H4 (cell line): ENCODE results near the gene GXYLT2. TPM values are rescaled to one million over a fixed set of nuclear protein-coding genes. Genes with fewer than 3 reads are reported as not detected.
"Not testable (repeated sequence)": the region's sequence is repeated elsewhere in the genome, so short reads cannot be mapped to it uniquely, and the experiment has no call there.

ENCODE experiments used
- DNase-seq: peaks from one replicate; pipeline ENCODE4 v3.0.0-alpha.2; 2015; ENCODE audit warnings: low spot score
- total RNA-seq: library from RNA; depleted of rRNA; stranded (reverse); fragments of >200 nt; shearing (Covaris generic); gene quantifications from 2 replicates; pipeline ENCODE4 v1.2.3, GENCODE V29; 2014

GXYLT2 gene
- total RNA-seq, 1 experiment from 2014 or later = 16.9 TPM

DNA sequence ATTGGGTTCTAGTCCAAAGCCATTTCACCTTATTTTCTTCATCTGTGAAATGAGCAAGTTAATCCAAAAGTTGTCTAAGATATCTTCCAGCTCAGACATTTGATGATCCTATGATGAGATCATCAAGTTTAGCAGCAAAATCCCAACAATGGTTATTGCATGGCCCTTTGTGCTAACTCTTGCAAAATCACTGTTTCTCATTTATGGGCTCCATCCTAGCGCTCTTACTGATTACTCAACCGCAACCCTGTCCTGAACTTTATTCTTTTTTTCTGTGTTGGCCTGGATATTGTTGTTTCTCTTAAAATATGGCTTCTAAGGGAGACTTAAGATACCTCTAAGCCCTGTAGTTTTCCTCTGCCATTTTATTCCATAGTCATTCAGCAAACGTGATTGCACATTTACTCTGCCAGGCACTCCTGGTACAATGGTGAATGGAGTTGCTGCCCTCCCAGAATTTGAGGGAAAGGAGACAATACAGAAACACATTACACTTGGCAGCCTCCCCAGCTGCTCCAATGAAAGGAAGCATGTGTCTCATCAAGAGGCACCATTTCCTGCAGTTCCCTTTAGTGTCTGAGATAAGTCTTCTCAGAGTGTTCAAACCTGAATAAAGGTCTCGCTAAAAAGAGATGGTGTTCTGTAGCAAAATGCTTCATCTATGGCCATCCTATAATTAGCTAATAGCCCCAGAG lies 4.4 kb downstream of the GXYLT2 start:
- DNase-seq = peak; percentile 30

DNA sequence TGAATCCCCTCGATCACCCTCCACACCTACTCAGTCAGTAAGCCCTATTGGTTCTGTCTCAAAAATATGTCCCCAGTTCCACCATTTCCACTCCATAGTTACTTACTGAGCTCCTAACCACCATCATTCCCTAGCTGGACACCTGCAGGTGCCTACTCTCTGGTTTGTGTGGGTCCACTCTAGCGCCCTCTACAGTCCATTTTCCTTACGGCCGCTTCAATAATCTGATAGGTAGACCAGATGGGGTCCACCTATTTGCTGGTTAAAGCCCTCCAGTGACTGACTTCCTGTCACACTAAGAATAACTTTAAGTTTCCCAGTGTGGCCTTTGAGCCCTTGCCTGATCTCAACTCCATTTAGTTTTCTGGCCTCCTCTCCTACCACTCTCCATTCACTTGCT lies 5.0 kb downstream of the GXYLT2 start:
- no peak for DNase-seq

GRCh38 chr3:72894976-72895552 lies 7.2 kb downstream of the GXYLT2 start:
- DNase-seq = no peak

DNA sequence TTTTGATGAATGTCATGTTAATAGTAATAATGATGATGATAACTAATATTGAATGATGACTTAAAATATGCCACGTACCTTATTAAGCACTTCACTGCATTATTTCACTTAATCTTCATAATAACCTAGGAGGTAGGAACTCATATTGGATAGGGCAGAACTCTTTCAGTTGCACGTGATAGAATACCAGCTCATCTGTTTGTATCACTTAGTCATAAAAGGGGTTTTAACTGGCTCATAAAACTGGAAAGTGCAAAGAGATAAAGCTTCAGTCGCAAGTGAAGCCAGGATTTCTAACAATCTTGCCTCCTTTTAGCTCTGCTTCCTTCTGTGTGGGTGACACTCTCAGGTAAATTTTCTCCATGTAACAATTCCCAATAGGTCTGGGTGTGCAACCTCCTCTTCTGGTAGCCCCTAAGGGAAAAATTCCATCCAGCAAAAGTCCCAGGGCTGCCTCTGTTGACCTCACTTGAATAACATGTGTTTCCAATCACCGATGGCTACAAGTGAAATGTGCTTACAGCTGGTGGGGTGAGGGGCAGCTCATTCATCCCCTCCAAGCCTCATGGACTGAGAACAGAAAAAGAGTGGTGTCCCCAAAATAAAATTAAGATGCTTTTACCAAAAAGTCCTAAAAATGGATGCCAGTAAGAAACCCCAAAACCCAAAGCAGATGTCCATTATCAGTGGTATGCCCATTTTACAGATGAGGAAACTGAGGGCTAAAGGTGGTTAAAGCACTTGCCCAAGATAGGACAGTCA lies 9.3 kb downstream of the GXYLT2 start:
- DNase-seq = no peak

GRCh38 chr3:72897758-72898007 lies 9.8 kb downstream of the GXYLT2 start:
- DNase-seq = no peak

- no peak for DNase-seq
These were observed 11.5 kb downstream of the GXYLT2 start for GRCh38 chr3:72899349-72899765.

GRCh38 chr3:72900048-72900447 lies 12.2 kb downstream of the GXYLT2 start:
- DNase-seq = no peak

- DNase-seq = no peak
These were observed 14.0 kb downstream of the GXYLT2 start for GRCh38 chr3:72901840-72902239.

- DNase-seq = peak; percentile 39
These were observed 15.2 kb downstream of the GXYLT2 start for GRCh38 chr3:72903004-72903403.

GRCh38 chr3:72904163-72904562 lies 16.3 kb downstream of the GXYLT2 start:
- DNase-seq = no peak

GRCh38 chr3:72906154-72906553 lies 18.3 kb downstream of the GXYLT2 start:
- DNase-seq = no peak

GRCh38 chr3:72907131-72907711 lies 19.4 kb downstream of the GXYLT2 start:
- no peak for DNase-seq

GRCh38 chr3:72907731-72908620 lies 20.1 kb downstream of the GXYLT2 start:
- peak; percentile 34 for DNase-seq

GRCh38 chr3:72909591-72909990 lies 21.7 kb downstream of the GXYLT2 start:
- DNase-seq = no peak

DNA sequence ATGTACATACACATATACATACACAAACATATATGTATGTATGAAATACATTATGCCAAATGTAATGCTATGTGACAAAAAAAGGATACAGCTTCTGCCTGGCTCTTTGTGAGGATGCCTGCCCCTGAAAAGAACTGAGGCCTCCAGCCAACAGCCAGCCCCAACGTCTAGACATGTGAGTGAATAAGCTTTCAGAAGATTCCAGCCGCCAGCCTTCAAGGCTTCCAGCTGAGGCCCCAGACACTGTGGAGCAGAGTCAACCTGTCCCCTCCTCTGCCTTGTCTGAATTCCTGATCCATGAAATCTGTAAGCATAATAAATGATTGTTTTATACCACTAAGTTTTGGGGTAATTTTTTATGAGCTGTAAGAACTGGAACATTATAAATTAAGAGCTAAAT lies 24.7 kb downstream of the GXYLT2 start:
- no peak for DNase-seq

DNA sequence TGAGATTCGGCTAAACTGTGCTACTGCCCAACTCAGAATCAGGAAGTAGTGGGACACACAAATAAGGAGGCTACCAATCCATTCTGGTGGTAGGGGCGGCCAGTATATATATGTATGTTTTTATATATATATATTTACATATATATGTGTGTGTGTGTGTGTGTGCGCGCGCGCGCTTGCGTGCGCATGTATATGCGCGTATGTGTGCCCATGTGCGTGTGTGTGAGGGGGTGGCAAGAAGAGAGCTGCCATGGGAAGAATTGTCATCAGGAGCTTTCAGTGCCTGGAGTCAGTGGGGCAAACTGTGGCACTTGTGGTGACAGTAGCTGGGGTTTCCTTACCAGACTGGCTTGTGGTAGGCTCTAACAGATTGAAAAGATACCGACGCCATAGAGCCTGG lies 26.5 kb downstream of the GXYLT2 start:
- DNase-seq = no peak

GRCh38 chr3:72916250-72916649 lies 28.4 kb downstream of the GXYLT2 start:
- DNase-seq = no peak

GRCh38 chr3:72919520-72919919 lies 31.7 kb downstream of the GXYLT2 start:
- DNase-seq = no peak

DNA sequence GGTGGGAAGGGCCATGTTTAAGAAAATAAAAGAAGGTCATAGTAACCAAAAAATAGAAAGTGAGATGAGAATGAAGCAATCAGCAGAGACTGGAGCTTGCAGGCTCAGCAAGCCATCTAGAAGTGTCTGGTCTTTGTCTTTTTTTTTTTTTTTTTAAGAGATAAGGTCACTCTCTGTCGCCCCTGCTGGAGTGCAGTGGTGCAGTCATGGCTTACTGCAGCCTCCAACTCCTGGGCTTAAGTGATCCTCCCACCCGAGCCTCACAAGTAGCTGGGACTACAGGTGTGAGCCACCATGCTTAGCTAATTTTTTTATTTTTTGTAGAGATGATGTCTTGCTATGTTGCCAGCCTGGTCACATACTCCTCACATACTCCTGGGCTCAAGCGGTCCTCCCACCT lies 36.2 kb downstream of the GXYLT2 start:
- DNase-seq = no peak

DNA sequence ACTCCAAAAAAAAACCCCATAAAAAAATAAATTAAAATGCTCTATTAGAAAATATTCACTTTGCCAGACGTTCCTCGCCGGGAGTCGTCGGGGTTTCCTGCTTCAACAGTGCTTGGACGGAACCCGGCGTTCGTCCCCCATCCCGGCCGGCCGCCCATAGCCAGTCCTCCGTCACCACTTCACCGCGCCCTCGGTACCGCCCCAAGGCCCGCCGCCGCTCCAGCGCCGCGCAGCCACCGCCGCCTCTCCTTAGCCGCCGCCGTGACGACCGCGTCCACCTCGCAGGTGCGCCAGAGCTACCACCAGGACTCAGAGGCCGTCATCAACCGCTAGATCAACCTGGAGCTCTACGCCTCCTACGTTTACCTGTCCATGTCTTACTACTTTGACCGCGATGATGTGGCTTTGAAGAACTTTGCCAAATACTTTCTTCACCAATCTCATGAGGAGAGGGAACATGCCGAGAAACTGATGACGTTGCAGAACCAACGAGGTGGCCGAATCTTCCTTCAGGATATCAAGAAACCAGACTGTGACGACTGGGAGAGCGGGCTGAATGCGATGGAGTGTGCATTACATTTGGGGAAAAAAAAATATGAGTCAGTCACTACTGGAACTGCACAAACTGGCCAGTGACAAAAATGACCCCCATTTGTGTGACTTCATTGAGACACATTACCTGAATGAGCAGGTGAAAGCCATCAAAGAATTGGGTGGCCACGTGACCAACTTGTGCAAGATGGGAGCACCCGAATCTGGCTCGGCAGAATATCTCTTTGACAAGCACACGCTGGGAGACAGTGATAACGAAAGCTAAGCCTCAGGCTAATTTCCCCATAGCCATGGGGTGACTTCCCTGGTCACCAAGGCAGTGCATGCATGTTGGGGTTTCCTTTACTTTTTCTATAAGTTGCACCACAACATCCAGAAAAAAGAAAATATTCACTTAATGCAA lies 41.2 kb downstream of the GXYLT2 start:
- not testable (repeated sequence) for DNase-seq

DNA sequence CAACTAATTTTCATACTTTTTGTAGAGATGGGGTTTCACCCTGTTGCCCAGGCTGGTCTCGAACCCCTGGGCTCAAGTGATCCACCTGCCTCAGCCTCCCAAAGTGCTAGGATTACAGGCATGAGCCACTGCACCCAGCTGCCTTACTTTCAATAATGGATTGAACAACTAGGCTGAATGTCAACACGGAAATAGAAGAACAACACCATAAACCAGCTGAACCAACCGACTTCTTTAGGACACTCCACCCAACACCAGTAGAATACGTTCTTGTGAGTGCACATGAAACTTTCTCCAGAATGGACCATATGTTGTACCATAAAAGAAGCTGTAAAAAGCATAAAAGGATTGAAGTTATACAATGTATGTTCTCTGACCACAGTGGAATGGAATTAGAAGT lies 42.9 kb downstream of the GXYLT2 start:
- no peak for DNase-seq
